Measurements from ENCODE around the gene PPP2R5E. TPM values are rescaled to one million over a fixed set of nuclear protein-coding genes. Genes with fewer than 3 reads are reported as not detected.

PPP2R5E gene
- total and polyA plus RNA-seq, 10 of the 15 experiments (the other 5 are each of a cell fraction or from before 2014, with no cell fraction given) = 11.4 to 56.2 (median 22.7) TPM

- RAD21 ChIA-PET (ENCODE audit: unreplicated experiment) = interaction anchor here (1.0 to 2.0 kb wide), 2 partner anchors 159 to 259 kb away, joined by 3 to 13 read pairs; partner anchors contain the start of gene PPP2R5E
- peaks cover 7 to 11% of the 10 kb centered on the region in 2 experiments for H3K36me3 ChIP-seq (ENCODE audit: control insufficient read depth in 2 of 2, insufficient read depth in 2 of 2, low read length in 1 of 2)
- H3K9ac ChIP-seq (ENCODE audit: control insufficient read depth, insufficient read depth, low read length) = no peak overlapping the region
- FAIRE-seq (peak; percentile 13), DNase-seq (ENCODE audit: low read depth, low spot score) (peak; percentile 17), ATAC-seq (peak; percentile 68)
- no peaks in the 10 kb centered on the region for H3K79me2 ChIP-seq (ENCODE audit: control insufficient read depth, insufficient read depth, low read length)
- peaks cover 3% of the 10 kb centered on the region; the same call in 1 of the 2 replicates for H3K4me1 ChIP-seq (ENCODE audit: control insufficient read depth, insufficient read depth, low read length)
- intact Hi-C loops (cut with micrococcal nuclease; ENCODE audit: unreplicated experiment) = no loop called here
- WGBS (ENCODE audit: insufficient coverage, insufficient replicate concordance, low lambda C conversion rate, missing lambda C conversion rate) = 45% methylated on average over 4 of the region's 4 CpGs
- H3K27me3 ChIP-seq (replicated peaks in 1 of 2; ENCODE audit: control insufficient read depth in 2 of 2, insufficient read depth in 2 of 2, low read length in 1 of 2) = no peaks in the 10 kb centered on the region
- POLR2A ChIA-PET = interaction anchor here (1.6 kb wide), 1 partner anchor 10 kb away, joined by 7 read pairs; no protein-coding TSS in a partner anchor
- no peak overlapping the region for H2AFZ ChIP-seq (ENCODE audit: control insufficient read depth, low read depth, low read length)
- H3K9me3 ChIP-seq (replicated peaks; ENCODE audit: control insufficient read depth, insufficient read depth, low read length) = no peaks in the 10 kb centered on the region
- in situ Hi-C loops (cut with MboI) = no loop called here
- H3K4me2 ChIP-seq (ENCODE audit: control insufficient read depth, insufficient read depth) = peak overlapping the region; percentile 17; the same call in 1 of the 2 replicates
- CTCF ChIA-PET = interaction anchor here (1.0 to 1.3 kb wide), 3 partner anchors 8 to 163 kb away, joined by 3 to 5 read pairs (median 3); no protein-coding TSS in a partner anchor
- SMC1A ChIA-PET (ENCODE audit: uncharacterized antibody, unreplicated experiment) = interaction anchor here (1.1 to 2.2 kb wide), 3 partner anchors 27 to 160 kb away, joined by 3 to 11 read pairs (median 3); partner anchors contain the start of gene PPP2R5E
- no peaks in the 10 kb centered on the region for H4K20me1 ChIP-seq (ENCODE audit: control insufficient read depth, insufficient read depth)
- H3K27ac ChIP-seq (ENCODE audit: control insufficient read depth, insufficient read depth) = peak overlapping the region; percentile 6; the same call in 1 of the 2 replicates
- BruUV-seq (replicated peaks) = no TSS peak
- H3K4me3 ChIP-seq = no peak overlapping the region
- TF ChIP-seq TBL1XR1 (IDR thresholded peaks at IDR 0.05; ENCODE audit: low read depth, low read length) (no peak), HDAC2 (IDR thresholded peaks at IDR 0.05) (no peak), SPI1 (IDR thresholded peaks at IDR 0.05; ENCODE audit: borderline replicate concordance, insufficient read depth, low read depth, low read length) (peak; percentile 64; the same call in 1 of the 2 replicates), SUZ12 (IDR thresholded peaks at IDR 0.05; ENCODE audit: unreplicated experiment) (no peak), RUNX3 (IDR thresholded peaks at IDR 0.05; ENCODE audit: low read length) (peak; percentile 48; the same call in 1 of the 2 replicates), NR2C2 (IDR thresholded peaks at IDR 0.05; ENCODE audit: borderline replicate concordance, control insufficient read depth, insufficient read length, low read depth) (no peak), ZBTB4 (CRISPR knock-in tag; IDR thresholded peaks at IDR 0.05) (no peak), ZNF24 (IDR thresholded peaks at IDR 0.05) (no peak), BHLHE40 (IDR thresholded peaks at IDR 0.05; ENCODE audit: borderline replicate concordance in 1 of 2, low read depth in 2 of 2, low read length in 1 of 2) (peak in 1 of 2 experiments; percentile 24; a peak in 1 of 4 replicates), ZNF592 (IDR thresholded peaks at IDR 0.05) (no peak), FOXM1 (IDR thresholded peaks at IDR 0.05; ENCODE audit: low read depth, low read length) (no peak), CEBPZ (IDR thresholded peaks at IDR 0.05; ENCODE audit: low read depth, low read length) (no peak)
These were observed 159.3 kb downstream of the PPP2R5E start for GRCh38 chr14:63383776-63384367.

All from GM12878 (cell line).